Non-pigmented ciliary epithelial cell (primary cell): Measurements from ENCODE around the gene ADAM11.

Experiments
- DNase-seq: peaks from one replicate; pipeline ENCODE4 v3.0.0-alpha.2; 2010; ENCODE audit warnings: low read depth

The ADAM11 gene

GRCh38 chr17:44831371-44831770, 72.6 kb downstream of the ADAM11 start:
- DNase-seq: no peak
